Right kidney (tissue), 1 donor: ENCODE data around the gene PLEKHA7.
A peak's percentile ranks its signal among the peaks of the same experiment; 100 is the strongest.

Experiments
- DNase-seq: peaks from one replicate; pipeline ENCODE4 v3.0.0-alpha.2; 2016

PLEKHA7 gene

GRCh38 chr11:16771350-16772140 is 242.7 kb downstream of the PLEKHA7 start:
- DNase-seq = no peak

GRCh38 chr11:16770016-16770415 is 244.2 kb downstream of the PLEKHA7 start:
- no peak for DNase-seq

- no peak for DNase-seq
Observed at GRCh38 chr11:16769386-16769785, 244.8 kb downstream of the PLEKHA7 start.

GRCh38 chr11:16767957-16768356 is 246.3 kb downstream of the PLEKHA7 start:
- no peak for DNase-seq

DNA sequence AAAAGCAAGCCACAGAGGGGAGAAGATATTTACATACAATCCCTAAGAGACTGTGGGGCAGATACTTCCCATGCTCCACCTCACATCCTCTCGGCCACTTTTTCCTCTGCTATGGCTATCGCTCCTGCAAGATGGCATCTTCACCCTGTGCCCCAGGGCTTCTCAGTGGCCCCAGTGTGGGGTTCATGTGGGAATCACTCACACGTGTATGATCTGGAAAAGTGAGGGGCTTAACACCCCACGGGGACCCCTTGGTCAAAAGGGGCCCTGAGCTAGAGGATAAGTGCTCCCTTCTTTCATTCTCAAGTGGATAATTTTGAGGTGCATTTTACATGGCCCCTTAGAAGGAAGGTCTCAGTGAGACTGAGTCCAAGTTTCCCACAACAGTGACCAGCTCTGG is 247.1 kb downstream of the PLEKHA7 start:
- no peak for DNase-seq

GRCh38 chr11:16764888-16765287 is 249.3 kb downstream of the PLEKHA7 start:
- no peak for DNase-seq

DNA sequence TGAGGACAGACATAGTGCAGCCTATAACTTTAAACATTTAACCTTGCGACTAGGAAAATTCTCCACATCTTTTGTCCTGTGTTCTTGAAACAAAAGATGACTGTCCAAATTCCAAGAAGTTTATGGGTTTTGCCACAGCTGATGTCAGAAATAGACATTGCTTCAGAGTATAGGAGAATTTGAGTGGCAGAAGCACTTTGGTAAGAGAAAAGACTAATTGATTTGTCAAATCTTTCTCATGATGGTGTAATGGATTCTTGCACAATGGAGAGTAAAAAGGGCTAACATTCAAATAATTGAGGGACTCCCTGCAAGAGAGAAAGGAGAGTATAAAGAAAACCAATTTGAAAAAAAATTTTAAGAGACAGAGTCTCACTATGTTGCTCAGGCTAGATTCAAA is 250.5 kb downstream of the PLEKHA7 start:
- DNase-seq = no peak

DNA sequence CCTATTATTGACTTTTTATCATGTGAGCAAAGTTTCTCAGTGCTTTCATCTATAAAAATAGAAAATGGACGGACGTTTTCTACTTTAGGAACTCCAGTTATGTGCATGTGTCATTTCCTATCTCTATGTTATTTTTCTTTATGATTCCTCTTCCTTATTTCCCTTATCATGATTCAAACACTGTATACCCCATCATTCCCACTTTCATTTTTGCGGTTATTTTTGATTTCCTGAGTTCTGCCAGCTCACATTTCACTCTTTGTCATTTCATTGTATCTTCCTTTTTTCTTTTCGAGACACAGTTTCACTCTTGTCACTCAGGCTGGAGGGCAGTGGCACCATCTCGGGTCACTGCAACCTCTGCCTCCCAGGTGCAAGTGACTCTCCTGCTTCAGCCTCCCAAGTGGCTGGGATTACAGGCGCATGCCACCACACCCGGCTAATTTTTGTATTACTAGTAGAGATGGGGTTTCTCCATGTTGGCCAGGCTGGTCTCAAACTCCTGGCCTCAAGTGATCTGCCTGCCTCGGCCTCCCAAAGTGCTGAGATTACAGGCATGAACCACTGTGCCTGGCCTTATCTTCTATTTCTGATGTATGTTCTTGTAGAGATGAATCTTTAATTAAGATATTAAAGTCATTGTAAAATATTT is 254.2 kb downstream of the PLEKHA7 start:
- no peak for DNase-seq

DNA sequence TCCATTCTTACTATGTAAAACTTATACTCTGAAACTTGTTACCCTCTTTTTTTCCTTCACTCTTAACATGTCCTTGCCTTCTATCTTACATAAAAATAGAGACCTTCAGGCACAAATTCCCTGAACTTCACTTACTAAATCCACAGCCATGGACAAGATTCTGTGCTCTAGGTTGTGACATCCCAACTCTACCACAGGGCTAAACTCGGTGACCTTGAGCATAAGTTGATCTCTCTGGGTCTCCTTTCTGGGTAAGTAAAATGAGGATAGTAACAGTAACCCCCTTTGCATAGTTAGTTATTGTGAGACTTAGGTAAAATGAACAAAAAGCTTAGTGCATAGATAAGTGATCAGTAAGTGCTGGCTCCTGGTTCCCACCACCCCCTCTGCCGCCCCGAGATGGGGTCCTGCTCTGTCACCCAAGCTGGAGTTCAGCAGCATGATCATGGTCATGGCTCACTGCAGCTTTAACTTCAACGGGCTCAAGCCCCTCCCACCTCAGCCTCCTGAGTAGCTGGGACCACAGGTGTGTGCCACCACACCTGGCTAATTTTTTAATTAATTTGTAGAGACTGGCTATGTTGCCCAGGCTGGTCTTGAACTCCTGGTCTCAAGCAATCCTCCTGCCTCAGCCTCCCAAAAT is 255.7 kb downstream of the PLEKHA7 start:
- no peak for DNase-seq

- no peak for DNase-seq
Observed at GRCh38 chr11:16750417-16750816, 263.8 kb downstream of the PLEKHA7 start.

GRCh38 chr11:16749666-16750065 is 264.5 kb downstream of the PLEKHA7 start:
- DNase-seq = no peak

- no peak for DNase-seq
Observed at GRCh38 chr11:16749092-16749491, 265.1 kb downstream of the PLEKHA7 start.

DNA sequence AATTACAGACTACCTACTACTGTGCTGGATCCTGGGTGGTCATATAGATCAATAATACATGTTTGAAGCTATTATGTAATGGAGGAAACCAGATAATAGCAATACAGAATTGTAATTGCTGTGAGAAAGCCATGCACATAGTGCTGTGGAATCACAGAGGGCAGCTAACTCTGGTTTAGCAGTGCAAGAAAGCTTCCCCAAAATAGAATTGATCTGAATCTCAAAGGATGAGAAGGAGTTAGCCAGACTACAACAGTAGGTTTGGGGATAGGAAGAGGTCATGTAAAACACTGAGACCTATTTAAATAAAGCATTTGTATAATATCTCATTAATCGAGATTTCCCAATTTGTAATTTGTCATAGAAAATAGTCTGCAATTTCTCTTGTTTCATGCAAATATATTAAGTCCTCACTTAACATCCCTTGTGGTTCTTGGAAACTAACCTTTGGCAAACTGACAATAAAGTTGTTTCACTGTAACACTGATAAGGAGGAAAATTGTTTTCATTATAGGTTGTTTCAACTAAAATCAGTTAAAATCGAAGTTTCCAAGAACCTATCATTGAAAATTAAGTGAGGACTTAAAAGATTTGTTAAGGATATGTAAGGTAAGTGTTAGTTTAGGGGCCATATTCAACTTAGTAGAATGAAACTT is 268.1 kb downstream of the PLEKHA7 start:
- no peak for DNase-seq

- no peak for DNase-seq
Observed at GRCh38 chr11:16744128-16744725, 270.0 kb downstream of the PLEKHA7 start.

DNA sequence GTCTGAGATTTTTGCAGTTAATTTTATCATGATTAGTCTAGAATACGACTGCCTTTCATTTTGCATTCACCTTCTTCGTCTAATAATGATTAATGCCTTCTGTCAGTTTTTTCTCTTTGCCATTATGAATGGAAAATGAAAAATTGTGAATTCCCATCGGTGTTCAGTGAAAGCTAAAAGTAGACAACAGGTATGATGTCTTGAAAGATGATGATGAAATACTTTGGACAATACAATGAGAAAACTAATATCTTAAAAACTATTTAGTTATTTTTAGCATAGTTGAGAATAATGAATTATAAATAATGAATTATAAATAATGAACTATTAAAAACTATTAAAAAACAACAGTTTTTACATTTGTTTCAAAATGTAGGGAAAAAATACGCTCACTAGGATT is 270.7 kb downstream of the PLEKHA7 start:
- no peak for DNase-seq

DNA sequence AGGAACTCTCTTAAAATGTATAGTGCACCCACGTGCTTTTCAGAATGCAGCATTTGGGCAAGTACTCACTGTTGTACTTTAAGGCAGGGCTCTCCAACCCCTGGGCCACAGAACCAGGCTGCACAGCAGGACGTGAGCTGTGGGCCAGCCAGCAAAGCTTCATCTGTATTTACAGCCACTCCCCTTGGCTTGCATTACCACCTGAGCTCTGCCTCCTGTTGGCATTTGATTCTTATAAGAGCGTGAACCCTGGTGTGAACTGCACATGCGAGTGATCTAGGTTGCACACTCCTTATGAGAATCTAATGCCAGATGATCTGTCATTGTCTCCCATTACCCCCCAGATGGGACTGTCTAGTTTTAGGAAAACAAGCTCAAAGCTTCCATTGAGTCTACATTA is 272.7 kb downstream of the PLEKHA7 start:
- DNase-seq = no peak

- no peak for DNase-seq
Observed at GRCh38 chr11:16738947-16739815, 275.0 kb downstream of the PLEKHA7 start.

GRCh38 chr11:16738193-16738946 is 275.8 kb downstream of the PLEKHA7 start, which contains the start of gene C11orf58:
C11orf58 (plus strand) TSS chr11:16738647; CDS start chr11:16738779, 132 bp downstream.
- DNase-seq = peak; percentile 98

- no peak for DNase-seq
Observed at GRCh38 chr11:16737818-16738192, 276.4 kb downstream of the PLEKHA7 start.
